Measurements from ENCODE around the gene CGNL1.

Gene CGNL1

DNA sequence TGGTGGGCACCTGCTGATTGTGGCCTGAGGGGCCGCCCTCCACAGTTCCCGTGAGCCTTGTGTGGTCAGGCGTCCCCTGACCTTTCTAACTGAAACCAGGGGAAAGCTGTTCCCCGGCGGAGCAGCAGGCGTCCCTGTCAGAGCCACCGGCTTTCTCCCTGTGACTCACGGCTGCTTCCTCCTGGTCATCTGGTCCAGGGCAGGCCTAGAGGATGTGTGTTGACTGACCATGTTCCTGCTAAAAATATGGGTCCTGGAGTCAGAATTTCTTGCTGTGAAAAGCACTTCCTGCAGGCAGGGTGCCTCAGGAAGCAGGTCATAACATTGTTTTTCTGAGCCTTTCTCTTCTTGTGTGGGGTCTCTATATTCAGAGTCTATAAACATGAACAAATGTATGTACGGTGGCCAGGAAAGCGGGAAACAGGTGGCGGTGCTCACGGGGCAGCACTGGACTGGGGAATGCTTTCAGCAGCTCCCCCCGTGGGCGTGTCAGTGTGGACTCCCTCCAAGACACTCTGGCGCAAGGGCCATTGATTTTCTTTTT, 38.4 kb upstream of the CGNL1 start:
- in situ Hi-C loops (cut with MboI; ENCODE audit: low sequenced_read_pairs, unreplicated experiment) = loop anchor here (5.0 kb wide), 1 partner anchor 194 kb away; no protein-coding TSS in a partner anchor

DNA sequence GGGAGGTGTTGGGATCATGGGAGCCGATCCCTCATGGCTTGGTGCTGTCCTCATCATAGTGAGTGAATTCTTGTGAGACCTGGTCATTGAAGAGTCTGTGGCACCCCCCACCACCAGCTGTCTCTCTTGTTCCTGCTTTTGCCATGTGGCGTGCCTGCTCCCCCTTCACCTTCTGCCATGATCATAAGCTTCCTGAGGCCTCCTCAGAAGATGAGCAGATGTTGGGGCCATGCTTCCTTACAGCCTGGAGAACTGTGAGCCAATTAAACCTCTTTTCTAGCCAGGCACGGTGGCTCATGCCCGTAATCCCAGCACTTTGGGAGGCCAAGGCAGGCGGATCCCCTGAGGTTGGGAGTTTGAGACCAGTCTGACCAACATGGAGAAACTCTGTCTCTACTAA, 37.0 kb upstream of the CGNL1 start:
- in situ Hi-C loops (cut with MboI; ENCODE audit: low sequenced_read_pairs, unreplicated experiment) = loop anchor here (5.0 kb wide), 1 partner anchor 193 kb away; no protein-coding TSS in a partner anchor
- no peak for DNase-seq (ENCODE audit: low spot score)
- TF ChIP-seq, protein P1, sequence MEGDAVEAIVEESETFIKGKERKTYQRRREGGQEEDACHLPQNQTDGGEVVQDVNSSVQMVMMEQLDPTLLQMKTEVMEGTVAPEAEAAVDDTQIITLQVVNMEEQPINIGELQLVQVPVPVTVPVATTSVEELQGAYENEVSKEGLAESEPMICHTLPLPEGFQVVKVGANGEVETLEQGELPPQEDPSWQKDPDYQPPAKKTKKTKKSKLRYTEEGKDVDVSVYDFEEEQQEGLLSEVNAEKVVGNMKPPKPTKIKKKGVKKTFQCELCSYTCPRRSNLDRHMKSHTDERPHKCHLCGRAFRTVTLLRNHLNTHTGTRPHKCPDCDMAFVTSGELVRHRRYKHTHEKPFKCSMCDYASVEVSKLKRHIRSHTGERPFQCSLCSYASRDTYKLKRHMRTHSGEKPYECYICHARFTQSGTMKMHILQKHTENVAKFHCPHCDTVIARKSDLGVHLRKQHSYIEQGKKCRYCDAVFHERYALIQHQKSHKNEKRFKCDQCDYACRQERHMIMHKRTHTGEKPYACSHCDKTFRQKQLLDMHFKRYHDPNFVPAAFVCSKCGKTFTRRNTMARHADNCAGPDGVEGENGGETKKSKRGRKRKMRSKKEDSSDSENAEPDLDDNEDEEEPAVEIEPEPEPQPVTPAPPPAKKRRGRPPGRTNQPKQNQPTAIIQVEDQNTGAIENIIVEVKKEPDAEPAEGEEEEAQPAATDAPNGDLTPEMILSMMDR (IDR thresholded peaks at IDR 0.05; ENCODE audit: borderline replicate concordance, control extremely low read depth, extremely low read depth, insufficient read depth, missing control alignments) = no peak

More for the DNA sequence above, 38.4 kb upstream of the CGNL1 start:
- no peak for DNase-seq (ENCODE audit: low spot score)
- TF ChIP-seq, protein P1 (IDR thresholded peaks at IDR 0.05; ENCODE audit: borderline replicate concordance, control extremely low read depth, extremely low read depth, insufficient read depth, missing control alignments) = no peak

DNA sequence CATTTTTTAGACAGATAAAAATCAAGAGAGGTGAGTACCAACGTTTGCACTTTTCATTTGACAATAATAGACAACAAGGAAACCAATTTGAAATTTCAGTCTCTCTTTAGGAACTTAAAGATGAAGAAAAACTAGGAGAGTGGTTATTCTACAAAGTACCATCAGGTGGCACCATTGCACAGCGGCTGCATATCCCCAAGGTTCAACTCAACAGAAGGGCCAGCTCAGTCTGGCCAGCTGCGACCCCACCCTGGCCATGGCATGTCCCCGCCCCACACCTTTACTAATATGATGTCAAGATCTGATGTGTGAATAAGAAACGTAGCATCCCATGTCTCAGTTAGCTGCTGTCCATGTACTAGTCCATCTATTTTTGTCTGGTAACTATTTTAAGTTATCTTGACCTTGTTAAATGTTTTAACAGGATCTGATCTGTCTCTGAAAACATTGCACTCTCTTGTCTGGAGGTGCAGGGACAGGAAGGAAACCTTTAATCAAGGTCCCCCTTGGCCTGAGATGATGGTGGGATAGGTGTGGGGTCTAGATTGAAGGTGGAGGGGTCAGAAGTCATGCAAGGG, 35.5 kb upstream of the CGNL1 start:
- peak; percentile 65 for DNase-seq (ENCODE audit: low spot score)
- in situ Hi-C loops (cut with MboI; ENCODE audit: low sequenced_read_pairs, unreplicated experiment) = no loop called here
- TF ChIP-seq, protein P1 (IDR thresholded peaks at IDR 0.05; ENCODE audit: borderline replicate concordance, control extremely low read depth, extremely low read depth, insufficient read depth, missing control alignments) = peak; percentile 57

DNA sequence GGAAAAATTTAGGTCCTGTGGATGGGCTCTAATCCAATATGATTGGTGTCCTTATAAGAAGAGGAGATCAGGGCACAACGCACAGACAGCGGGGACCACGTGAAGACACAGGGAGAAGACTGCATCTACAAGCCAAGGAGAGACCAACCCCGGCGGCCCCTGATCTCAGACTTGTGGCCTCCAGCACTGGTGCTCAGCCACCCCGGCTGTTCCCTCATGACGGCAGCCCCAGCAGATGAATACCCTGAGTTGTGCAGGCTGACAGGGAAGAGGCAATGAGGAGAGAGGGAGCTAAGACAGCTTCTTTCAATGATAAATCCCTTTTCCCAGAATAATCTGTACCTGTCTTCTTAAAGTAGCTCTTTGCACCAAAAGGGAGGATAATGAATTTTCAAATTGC, 33.3 kb upstream of the CGNL1 start:
- in situ Hi-C loops (cut with MboI; ENCODE audit: low sequenced_read_pairs, unreplicated experiment) = no loop called here
- DNase-seq (ENCODE audit: low spot score) = no peak
- TF ChIP-seq, protein P1 (IDR thresholded peaks at IDR 0.05; ENCODE audit: borderline replicate concordance, control extremely low read depth, extremely low read depth, insufficient read depth, missing control alignments) = no peak

DNA sequence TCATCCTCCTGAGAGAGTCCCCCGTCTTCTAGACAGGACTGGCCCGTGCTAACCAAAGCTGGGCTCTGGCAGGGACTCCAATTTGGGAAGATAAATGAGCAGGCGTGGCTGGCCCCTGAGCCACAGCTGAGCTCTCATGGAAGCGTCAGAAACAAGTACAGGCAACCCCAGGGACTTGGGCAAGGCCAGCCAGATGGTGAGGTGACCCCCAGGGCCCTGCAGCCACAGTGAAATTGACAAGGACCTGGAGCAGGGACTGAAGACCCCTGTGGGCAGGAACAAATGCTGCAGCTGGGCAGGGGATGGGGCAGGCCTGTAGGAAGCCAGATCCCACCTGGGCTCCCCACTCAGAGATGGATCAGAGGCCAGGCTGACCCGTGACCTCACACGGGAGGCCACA, 32.8 kb upstream of the CGNL1 start:
- TF ChIP-seq, protein P1 (IDR thresholded peaks at IDR 0.05; ENCODE audit: borderline replicate concordance, control extremely low read depth, extremely low read depth, insufficient read depth, missing control alignments) = no peak
- DNase-seq (ENCODE audit: low spot score) = no peak
- in situ Hi-C loops (cut with MboI; ENCODE audit: low sequenced_read_pairs, unreplicated experiment) = no loop called here

DNA sequence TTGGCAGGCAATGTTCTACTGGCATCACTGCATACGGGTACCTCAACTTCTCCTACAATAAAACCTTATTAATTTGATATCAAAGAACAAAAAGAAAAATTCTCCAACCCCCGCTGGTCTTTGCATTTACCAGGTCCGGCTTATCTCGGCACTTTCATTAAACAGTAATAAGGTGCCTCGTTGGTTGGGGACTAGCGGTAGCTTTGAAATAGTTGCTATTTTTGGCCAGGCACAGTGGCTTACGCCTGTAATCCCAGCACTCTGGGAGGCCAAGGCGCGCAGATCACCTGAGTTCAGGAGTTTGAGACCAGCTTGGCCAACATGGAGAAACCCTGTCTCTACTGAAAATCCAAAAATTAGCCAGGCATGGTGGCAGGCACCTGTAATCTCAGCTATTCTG, 32.0 kb upstream of the CGNL1 start:
- in situ Hi-C loops (cut with MboI; ENCODE audit: low sequenced_read_pairs, unreplicated experiment) = no loop called here
- TF ChIP-seq, protein P1 (IDR thresholded peaks at IDR 0.05; ENCODE audit: borderline replicate concordance, control extremely low read depth, extremely low read depth, insufficient read depth, missing control alignments) = no peak
- DNase-seq (ENCODE audit: low spot score) = no peak
